ENCODE results near the gene FAM162B.

Gene FAM162B
- long read RNA-seq = 0 reads

DNA sequence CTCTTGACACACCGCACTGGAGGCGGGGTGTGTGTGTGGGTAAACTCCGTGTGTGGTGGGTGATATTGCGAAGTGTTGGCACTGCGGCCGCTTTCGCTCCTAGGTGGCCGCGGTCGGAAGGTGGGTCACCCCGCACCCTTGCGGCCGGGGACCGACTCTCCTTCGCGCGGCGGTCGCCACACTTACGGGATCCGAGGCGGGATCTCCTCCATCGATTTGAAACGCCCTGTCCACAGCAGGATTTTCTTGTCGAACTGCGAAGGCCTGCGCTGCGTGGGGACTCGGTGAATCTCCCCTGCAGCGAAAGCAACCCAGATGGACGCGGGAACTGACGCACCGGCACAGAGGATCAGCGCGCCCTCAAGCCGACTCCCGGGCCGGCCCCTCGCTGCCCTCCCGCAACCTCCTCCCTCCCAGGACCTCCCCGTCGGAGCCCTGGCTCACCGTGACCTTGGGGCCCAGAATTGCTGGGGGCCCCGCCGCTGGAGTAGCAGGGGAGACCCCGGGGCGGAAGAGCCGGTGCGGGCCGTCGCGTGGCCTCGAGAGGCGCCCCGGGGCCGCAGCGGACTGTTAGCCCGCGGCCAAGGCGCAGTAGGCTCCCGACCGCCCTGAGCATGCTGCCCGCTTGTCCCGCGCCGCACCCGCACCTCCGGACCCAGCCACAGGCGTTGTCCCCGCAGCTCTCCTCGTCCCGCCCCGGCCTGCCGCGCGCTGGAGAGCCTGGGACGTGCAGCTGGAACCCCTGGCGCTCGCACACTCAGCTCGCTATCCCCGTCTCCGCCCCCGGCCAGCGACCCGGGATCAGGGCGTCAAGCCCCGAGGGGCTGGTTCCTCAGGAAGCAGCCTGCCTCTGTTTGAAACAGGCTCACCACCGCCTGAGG lies at the start of gene FAM162B:
Gene FAM162B (minus strand): TSS at position 759 of the 881 bp plus-strand sequence. CDS start 143 bp downstream, at position 616.
- TF ChIP-seq, protein P1, sequence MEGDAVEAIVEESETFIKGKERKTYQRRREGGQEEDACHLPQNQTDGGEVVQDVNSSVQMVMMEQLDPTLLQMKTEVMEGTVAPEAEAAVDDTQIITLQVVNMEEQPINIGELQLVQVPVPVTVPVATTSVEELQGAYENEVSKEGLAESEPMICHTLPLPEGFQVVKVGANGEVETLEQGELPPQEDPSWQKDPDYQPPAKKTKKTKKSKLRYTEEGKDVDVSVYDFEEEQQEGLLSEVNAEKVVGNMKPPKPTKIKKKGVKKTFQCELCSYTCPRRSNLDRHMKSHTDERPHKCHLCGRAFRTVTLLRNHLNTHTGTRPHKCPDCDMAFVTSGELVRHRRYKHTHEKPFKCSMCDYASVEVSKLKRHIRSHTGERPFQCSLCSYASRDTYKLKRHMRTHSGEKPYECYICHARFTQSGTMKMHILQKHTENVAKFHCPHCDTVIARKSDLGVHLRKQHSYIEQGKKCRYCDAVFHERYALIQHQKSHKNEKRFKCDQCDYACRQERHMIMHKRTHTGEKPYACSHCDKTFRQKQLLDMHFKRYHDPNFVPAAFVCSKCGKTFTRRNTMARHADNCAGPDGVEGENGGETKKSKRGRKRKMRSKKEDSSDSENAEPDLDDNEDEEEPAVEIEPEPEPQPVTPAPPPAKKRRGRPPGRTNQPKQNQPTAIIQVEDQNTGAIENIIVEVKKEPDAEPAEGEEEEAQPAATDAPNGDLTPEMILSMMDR (IDR thresholded peaks at IDR 0.05; ENCODE audit: insufficient read depth, low read length) = no peak
- TF ChIP-seq GABPA (IDR thresholded peaks at IDR 0.05; ENCODE audit: low read depth) (no peak), POLR2AphosphoS5 (IDR thresholded peaks at IDR 0.05; ENCODE audit: low read depth) (no peak), SPI1 (IDR thresholded peaks at IDR 0.05; ENCODE audit: borderline replicate concordance, low read depth) (no peak)
- TF ChIP-seq, protein P2, sequence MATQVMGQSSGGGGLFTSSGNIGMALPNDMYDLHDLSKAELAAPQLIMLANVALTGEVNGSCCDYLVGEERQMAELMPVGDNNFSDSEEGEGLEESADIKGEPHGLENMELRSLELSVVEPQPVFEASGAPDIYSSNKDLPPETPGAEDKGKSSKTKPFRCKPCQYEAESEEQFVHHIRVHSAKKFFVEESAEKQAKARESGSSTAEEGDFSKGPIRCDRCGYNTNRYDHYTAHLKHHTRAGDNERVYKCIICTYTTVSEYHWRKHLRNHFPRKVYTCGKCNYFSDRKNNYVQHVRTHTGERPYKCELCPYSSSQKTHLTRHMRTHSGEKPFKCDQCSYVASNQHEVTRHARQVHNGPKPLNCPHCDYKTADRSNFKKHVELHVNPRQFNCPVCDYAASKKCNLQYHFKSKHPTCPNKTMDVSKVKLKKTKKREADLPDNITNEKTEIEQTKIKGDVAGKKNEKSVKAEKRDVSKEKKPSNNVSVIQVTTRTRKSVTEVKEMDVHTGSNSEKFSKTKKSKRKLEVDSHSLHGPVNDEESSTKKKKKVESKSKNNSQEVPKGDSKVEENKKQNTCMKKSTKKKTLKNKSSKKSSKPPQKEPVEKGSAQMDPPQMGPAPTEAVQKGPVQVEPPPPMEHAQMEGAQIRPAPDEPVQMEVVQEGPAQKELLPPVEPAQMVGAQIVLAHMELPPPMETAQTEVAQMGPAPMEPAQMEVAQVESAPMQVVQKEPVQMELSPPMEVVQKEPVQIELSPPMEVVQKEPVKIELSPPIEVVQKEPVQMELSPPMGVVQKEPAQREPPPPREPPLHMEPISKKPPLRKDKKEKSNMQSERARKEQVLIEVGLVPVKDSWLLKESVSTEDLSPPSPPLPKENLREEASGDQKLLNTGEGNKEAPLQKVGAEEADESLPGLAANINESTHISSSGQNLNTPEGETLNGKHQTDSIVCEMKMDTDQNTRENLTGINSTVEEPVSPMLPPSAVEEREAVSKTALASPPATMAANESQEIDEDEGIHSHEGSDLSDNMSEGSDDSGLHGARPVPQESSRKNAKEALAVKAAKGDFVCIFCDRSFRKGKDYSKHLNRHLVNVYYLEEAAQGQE (IDR thresholded peaks at IDR 0.05; ENCODE audit: insufficient replicate concordance, low read depth) = no peak
- DNase-seq (ENCODE audit: low read depth in 1 of 2, low spot score in 1 of 2) = no peak
- H3K27me3 ChIP-seq (ENCODE audit: insufficient read depth, poor library complexity, severe bottlenecking) = peaks cover 45% of the 10 kb centered on the region
- no peak within 1 kb of the TSS for H3K27ac ChIP-seq (replicated peaks)
- no peak within 1 kb of the TSS for H3K4me3 ChIP-seq (replicated peaks; ENCODE audit: insufficient read depth, low read length)

DNA sequence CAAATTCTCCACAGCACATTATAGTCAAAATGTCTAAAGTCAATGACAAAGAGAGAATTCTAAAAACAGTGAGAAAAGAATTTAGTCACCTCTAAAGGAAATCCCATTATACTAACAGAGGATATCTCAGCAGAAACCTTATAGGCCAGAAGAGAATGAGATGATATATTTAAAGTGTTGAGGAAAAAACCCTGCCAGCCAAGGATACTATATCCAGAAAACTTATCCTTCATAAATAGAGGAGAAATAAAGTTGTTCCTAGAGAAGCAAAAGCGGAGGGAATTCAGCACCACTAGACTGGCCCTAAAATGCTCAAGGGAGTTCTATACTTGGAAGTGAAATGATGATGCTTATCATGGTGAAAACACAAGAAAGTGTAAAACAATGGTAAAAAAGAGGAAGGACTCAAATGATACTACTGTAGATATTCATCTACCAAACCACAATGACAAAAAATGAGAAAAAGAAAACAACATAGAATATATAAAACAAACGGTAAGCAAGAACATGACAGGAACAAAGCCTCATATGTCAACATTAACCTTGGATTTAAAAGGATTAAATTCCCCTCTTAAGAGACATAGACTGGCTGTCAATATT lies 46.6 kb upstream of the FAM162B start:
- no peak for DNase-seq (ENCODE audit: low read depth in 1 of 2, low spot score in 1 of 2)
- no peak overlapping the region for H3K4me3 ChIP-seq (replicated peaks; ENCODE audit: insufficient read depth, low read length)
- H3K27ac ChIP-seq (replicated peaks) = no peak overlapping the region
- H3K27me3 ChIP-seq (ENCODE audit: insufficient read depth, poor library complexity, severe bottlenecking) = no peaks in the 10 kb centered on the region
- no peak for TF ChIP-seq SPI1 (IDR thresholded peaks at IDR 0.05; ENCODE audit: borderline replicate concordance, low read depth)

DNA sequence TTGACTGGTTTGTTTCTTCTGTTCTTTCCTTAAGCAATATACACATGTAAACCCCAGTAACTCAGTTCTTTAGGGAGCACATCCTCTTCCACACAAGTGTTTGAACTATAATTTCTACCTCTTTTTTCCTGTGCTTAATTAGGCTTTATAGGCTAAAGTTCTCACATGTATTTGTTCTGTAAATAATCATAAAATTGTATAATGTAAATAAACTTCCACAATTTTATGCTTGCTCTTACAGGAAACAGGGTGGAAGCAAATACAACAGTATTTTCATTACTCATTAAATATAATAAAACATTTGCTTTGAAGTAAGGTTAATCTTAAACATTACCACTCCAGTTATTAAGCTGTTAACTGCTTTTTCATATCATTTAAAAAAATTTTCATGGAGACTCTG lies 36.5 kb upstream of the FAM162B start:
- DNase-seq (ENCODE audit: low read depth in 1 of 2, low spot score in 1 of 2) = no peak
- Histone ChIP-seq H3K4me3 (replicated peaks; ENCODE audit: insufficient read depth, low read length) (no peak overlapping the region), H3K27me3 (ENCODE audit: insufficient read depth, poor library complexity, severe bottlenecking) (peaks cover 2% of the 10 kb centered on the region), H3K27ac (replicated peaks) (no peak overlapping the region)
- TF ChIP-seq GABPA (IDR thresholded peaks at IDR 0.05; ENCODE audit: low read depth) (no peak), POLR2AphosphoS5 (IDR thresholded peaks at IDR 0.05; ENCODE audit: low read depth) (no peak), SPI1 (IDR thresholded peaks at IDR 0.05; ENCODE audit: borderline replicate concordance, low read depth) (no peak)
- TF ChIP-seq, protein P1 (IDR thresholded peaks at IDR 0.05; ENCODE audit: insufficient read depth, low read length) = no peak
- TF ChIP-seq, protein P2 (IDR thresholded peaks at IDR 0.05; ENCODE audit: insufficient replicate concordance, low read depth) = no peak

DNA sequence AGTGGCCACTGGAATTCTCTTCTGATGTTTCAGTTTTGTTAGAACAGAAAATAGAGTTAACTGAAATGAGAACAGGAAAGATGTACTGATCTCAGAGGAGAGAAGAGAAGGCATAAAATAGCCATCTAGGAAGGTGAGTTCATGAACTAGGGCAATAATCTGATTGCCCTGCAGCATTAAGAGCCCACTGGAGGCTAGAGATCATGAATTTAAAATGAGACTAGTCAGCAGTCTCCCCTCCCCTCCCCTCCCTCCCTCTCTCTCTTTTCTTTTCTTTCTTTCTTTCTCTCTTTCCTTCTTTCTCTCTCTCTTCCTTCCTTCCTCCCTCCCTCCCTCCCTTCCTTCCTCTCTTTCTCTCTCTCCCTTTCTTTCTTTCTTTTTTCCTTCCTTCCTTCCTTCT lies 34.4 kb upstream of the FAM162B start:
- no peaks in the 10 kb centered on the region for H3K27me3 ChIP-seq (ENCODE audit: insufficient read depth, poor library complexity, severe bottlenecking)
- no peak overlapping the region for H3K27ac ChIP-seq (replicated peaks)
- H3K4me3 ChIP-seq (replicated peaks; ENCODE audit: insufficient read depth, low read length) = no peak overlapping the region
- DNase-seq (ENCODE audit: low read depth in 1 of 2, low spot score in 1 of 2) = no peak
- TF ChIP-seq, protein P1 (IDR thresholded peaks at IDR 0.05; ENCODE audit: insufficient read depth, low read length) = no peak
- TF ChIP-seq POLR2AphosphoS5 (IDR thresholded peaks at IDR 0.05; ENCODE audit: low read depth) = no peak
- TF ChIP-seq, protein P2 (IDR thresholded peaks at IDR 0.05; ENCODE audit: insufficient replicate concordance, low read depth) = no peak
- no peak for TF ChIP-seq SPI1 (IDR thresholded peaks at IDR 0.05; ENCODE audit: borderline replicate concordance, low read depth)
- no peak for TF ChIP-seq GABPA (IDR thresholded peaks at IDR 0.05; ENCODE audit: low read depth)

Data from HL-60 (cell line).